ENCODE data around the gene NUMBL.

Gene NUMBL

GRCh38 chr19:40716482-40717324 lies 26.3 kb upstream of the NUMBL start, which contains the start of the genes COQ8B and ITPKC:
TSS of gene COQ8B (minus strand) at chr19:40716886. CDS start at chr19:40714632, 2,254 bp downstream.
TSS of gene ITPKC (plus strand) at chr19:40717112. CDS start at chr19:40717136, 24 bp downstream.
- in situ Hi-C loops (cut with HindIII; ENCODE audit: low sequenced_read_pairs) = no loop called here

- in situ Hi-C loops (cut with HindIII; ENCODE audit: low sequenced_read_pairs) = no loop called here
Observed at GRCh38 chr19:40716031-40716481, 25.6 kb upstream of the NUMBL start.

- in situ Hi-C loops (cut with HindIII; ENCODE audit: low sequenced_read_pairs) = no loop called here
Observed at GRCh38 chr19:40714441-40715299, 24.2 kb upstream of the NUMBL start.

- in situ Hi-C loops (cut with HindIII; ENCODE audit: low sequenced_read_pairs) = no loop called here
Observed at GRCh38 chr19:40713939-40714338, 23.5 kb upstream of the NUMBL start.

GRCh38 chr19:40709817-40710216 lies 19.4 kb upstream of the NUMBL start:
- in situ Hi-C loops (cut with HindIII; ENCODE audit: low sequenced_read_pairs) = no loop called here

GRCh38 chr19:40707615-40708014 lies 17.2 kb upstream of the NUMBL start:
- in situ Hi-C loops (cut with HindIII; ENCODE audit: low sequenced_read_pairs) = no loop called here

- in situ Hi-C loops (cut with HindIII; ENCODE audit: low sequenced_read_pairs) = no loop called here
Observed at GRCh38 chr19:40705950-40706619, 15.6 kb upstream of the NUMBL start.

- in situ Hi-C loops (cut with HindIII; ENCODE audit: low sequenced_read_pairs) = no loop called here
Observed at GRCh38 chr19:40705362-40705651, 14.9 kb upstream of the NUMBL start.

- in situ Hi-C loops (cut with HindIII; ENCODE audit: low sequenced_read_pairs) = no loop called here
Observed at GRCh38 chr19:40704491-40705361, 14.3 kb upstream of the NUMBL start.

- in situ Hi-C loops (cut with HindIII; ENCODE audit: low sequenced_read_pairs) = no loop called here
Observed at GRCh38 chr19:40703029-40703755, 12.7 kb upstream of the NUMBL start.

- in situ Hi-C loops (cut with HindIII; ENCODE audit: low sequenced_read_pairs) = no loop called here
Observed at GRCh38 chr19:40702337-40703012, 12.0 kb upstream of the NUMBL start.

GRCh38 chr19:40701758-40702157 lies 11.3 kb upstream of the NUMBL start:
- in situ Hi-C loops (cut with HindIII; ENCODE audit: low sequenced_read_pairs) = no loop called here

GRCh38 chr19:40700083-40700482 lies 9.6 kb upstream of the NUMBL start:
- in situ Hi-C loops (cut with HindIII; ENCODE audit: low sequenced_read_pairs) = no loop called here

- in situ Hi-C loops (cut with HindIII; ENCODE audit: low sequenced_read_pairs) = no loop called here
Observed at GRCh38 chr19:40697007-40697406, 6.6 kb upstream of the NUMBL start.

GRCh38 chr19:40695881-40696280 lies 5.4 kb upstream of the NUMBL start:
- in situ Hi-C loops (cut with HindIII; ENCODE audit: low sequenced_read_pairs) = no loop called here

GRCh38 chr19:40693896-40694295 lies 3.4 kb upstream of the NUMBL start:
- in situ Hi-C loops (cut with HindIII; ENCODE audit: low sequenced_read_pairs) = no loop called here

GRCh38 chr19:40693150-40693788 lies 2.8 kb upstream of the NUMBL start:
- in situ Hi-C loops (cut with HindIII; ENCODE audit: low sequenced_read_pairs) = no loop called here

- in situ Hi-C loops (cut with HindIII; ENCODE audit: low sequenced_read_pairs) = no loop called here
Observed at GRCh38 chr19:40692212-40692551, 1.7 kb upstream of the NUMBL start.

All from DLD1 (cell line).